Mammary epithelial cell (primary cell): ENCODE results near the gene DNAAF3.

ENCODE experiments used
- EZH2 ChIP-seq: IDR thresholded peaks from 2 replicates; pipeline ENCODE4 v1.6.1; 2012; ENCODE audit warnings: low read length, inconsistent platforms, borderline replicate concordance
- TF ChIP-seq, protein P1 (sequence below), 2 donors: IDR thresholded peaks in 1 of 2; conservative IDR thresholded peaks in 1 of 2; 2 replicates each; pipeline ENCODE4 v1.5.1; 2011 to 2012; ENCODE audit warnings: inconsistent platforms in 2 of 2, low read length in 2 of 2, mild to moderate bottlenecking in 2 of 2, control low read depth in 1 of 2, low read depth in 1 of 2; ENCODE audit not compliant: insufficient read depth in 1 of 2; ENCODE audit errors: extremely low read depth in 1 of 2

DNA sequence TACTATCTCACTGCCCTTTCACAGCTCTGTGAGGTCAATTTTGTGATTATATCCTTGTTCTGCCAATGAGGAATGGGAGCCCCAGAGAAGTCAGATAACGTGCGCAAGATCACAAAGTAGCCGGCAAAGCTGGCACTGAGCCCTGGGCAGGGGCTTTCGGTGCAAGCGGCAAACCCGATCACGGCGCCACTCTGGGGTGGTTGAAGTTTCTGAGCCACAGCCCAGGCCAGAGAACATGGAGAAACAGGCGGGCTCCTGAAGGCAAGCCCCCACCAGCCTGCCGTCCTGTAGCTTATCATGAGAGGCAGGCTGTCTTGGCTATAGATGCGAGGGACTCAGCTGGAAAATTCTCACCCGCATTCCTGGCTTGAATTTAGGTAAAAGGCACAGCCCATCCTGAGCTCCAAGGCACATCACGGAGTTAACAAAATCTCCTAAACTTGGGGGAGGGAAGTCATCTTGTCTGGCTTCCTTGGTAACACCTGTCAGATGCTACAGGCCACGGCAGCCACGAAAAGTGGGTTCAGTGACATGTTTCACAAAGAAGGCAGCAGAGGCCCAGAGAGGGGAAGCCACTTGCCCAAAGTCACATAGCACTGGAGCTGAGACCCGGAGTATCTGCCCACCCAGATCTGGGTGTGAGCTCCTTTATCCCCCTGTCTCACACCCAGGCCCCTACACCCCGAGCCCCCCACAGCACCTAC lies 29.9 kb downstream of the DNAAF3 start:
- no peak for TF ChIP-seq EZH2
- TF ChIP-seq, protein P1, sequence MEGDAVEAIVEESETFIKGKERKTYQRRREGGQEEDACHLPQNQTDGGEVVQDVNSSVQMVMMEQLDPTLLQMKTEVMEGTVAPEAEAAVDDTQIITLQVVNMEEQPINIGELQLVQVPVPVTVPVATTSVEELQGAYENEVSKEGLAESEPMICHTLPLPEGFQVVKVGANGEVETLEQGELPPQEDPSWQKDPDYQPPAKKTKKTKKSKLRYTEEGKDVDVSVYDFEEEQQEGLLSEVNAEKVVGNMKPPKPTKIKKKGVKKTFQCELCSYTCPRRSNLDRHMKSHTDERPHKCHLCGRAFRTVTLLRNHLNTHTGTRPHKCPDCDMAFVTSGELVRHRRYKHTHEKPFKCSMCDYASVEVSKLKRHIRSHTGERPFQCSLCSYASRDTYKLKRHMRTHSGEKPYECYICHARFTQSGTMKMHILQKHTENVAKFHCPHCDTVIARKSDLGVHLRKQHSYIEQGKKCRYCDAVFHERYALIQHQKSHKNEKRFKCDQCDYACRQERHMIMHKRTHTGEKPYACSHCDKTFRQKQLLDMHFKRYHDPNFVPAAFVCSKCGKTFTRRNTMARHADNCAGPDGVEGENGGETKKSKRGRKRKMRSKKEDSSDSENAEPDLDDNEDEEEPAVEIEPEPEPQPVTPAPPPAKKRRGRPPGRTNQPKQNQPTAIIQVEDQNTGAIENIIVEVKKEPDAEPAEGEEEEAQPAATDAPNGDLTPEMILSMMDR (conservative IDR thresholded peaks at IDR 0.05 in 1 of 2, IDR thresholded peaks at IDR 0.05 in 1 of 2; ENCODE audit: extremely low read depth in 1 of 2, insufficient read depth in 1 of 2, low read depth in 1 of 2, low read length in 2 of 2), result no peak
